GM19099 (cell line): ENCODE data around the gene TDO2.

Source experiments
- POLR2A ChIP-seq: IDR thresholded peaks from 3 replicates; pipeline ENCODE4 v1.6.1; 2011; ENCODE audit warnings: low read depth; ENCODE audit not compliant: insufficient read length; ENCODE audit errors: extremely low read depth

Gene TDO2

DNA sequence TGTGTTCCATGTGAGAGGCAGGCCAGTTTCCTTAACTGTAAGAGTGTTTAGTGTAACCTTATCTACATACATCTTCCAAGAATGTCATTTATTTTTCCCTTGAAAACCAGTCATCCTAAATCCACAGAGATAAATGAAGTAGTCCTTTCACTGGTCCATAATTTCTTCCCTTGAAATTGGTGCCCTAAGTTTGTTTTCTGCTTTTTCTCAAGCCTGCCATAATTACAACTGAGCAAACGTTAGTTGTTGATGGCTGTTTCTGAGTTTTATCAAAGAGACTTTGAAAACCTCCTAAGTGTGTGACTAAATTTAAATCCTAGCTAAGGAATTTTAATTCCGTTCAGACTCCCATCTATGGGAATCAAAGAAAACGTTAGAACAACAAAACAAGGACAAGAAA lies 3.6 kb upstream of the TDO2 start:
- TF ChIP-seq POLR2A = no peak

DNA sequence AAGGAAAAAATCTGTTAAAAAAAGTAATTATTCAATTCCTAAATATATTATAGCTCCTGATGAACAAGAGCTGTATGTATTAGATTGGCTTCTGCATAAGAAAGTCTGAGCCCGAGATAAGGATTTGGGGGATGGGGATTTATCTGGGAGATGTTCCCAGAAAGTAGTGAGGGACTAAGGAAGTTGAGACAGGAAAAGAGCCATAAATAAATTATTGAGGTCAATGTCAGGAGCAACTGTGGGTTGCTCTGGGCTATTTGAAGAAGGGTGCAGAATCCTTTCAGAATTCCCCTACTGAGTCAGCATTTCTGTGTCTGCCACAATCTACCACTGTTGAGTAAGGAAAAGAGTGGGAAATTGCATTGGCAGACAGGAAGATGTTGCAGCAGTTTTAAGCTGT lies 3.1 kb upstream of the TDO2 start:
- TF ChIP-seq POLR2A = no peak

DNA sequence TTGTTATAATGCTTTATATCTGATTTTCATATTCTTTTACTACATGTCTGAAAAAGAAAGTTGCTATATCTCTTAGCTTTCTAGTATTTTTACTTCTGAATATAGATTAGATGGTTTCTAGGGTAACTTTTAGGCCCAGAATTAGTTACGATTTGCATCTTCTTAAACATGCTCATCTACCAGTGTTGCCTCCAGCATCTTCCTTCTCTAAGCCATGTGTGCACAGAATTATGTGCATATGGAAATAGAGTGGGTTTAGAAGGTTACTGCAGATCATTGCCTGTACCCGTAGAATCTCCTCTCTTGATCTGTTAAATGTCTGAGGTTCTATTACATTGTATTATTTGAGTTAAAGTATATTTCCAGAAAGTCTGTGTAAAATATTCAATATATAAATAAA lies 2.5 kb upstream of the TDO2 start:
- no peak for TF ChIP-seq POLR2A

DNA sequence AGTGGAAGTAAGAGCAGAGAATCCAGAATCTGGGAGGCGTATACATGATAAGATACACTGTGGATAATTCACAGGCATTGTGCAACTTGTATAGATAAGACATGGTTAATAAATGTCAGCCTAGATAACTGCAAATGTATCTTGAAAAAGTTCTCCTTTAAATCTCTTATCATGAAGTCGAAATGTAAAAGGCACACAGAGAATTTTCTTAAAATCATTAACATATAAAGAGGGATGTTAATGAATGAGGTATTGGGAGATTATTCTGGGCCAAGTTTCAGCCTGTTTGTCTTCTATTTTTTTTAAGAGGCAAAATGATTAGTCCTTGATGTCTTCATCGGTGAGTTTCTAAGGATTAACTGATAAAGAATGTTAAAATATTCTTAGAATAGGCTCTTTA lies 835 bp downstream of the TDO2 start:
- no peak for TF ChIP-seq POLR2A

DNA sequence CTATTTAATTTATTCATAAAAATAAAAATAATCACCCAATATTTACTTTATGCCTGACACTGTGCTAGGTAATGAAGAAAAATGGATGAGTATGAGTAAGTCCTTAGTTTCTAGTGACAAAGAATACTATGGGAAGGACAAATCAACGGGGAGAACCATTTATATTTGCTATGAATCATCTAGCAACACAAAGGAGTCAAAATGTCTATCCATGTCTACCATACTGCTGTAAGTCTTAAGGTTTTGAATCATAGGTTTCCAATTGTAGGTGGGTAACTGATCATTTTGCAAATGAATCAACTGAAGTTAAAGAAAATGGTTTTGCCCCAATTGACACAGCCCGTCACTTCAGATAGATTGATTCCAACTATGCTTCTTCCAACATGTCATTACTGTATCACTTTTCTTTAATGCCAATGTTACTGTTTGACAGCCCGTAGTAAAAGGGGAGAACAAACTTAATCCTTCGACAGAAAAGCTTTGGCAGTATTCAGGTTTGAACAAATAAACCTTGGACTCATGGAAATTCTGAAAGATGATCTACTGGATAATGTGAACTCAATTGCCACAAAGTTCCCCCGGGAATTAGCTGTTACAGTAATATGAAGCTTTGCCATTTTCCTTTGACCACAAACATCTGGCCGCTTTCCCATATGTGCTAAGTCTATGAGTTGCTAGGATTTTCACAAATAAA lies 3.2 kb downstream of the TDO2 start:
- TF ChIP-seq POLR2A = no peak

DNA sequence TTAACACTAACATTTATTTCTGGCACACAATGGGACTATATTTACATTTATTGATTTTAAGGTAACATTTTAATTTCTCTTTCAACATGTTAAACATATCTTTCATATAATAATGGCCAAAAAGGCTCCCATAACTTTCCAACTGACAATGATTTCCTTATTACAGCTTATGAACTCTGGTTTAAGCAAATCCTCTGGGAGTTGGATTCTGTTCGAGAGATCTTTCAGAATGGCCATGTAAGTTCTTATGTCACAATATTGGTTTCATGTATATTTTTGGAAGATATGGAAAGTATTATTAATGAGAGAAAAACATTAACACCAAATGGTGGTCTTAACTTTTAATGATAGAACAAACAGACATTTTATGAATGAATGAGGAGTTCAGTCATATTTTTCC lies 4.1 kb downstream of the TDO2 start:
- TF ChIP-seq POLR2A = no peak

DNA sequence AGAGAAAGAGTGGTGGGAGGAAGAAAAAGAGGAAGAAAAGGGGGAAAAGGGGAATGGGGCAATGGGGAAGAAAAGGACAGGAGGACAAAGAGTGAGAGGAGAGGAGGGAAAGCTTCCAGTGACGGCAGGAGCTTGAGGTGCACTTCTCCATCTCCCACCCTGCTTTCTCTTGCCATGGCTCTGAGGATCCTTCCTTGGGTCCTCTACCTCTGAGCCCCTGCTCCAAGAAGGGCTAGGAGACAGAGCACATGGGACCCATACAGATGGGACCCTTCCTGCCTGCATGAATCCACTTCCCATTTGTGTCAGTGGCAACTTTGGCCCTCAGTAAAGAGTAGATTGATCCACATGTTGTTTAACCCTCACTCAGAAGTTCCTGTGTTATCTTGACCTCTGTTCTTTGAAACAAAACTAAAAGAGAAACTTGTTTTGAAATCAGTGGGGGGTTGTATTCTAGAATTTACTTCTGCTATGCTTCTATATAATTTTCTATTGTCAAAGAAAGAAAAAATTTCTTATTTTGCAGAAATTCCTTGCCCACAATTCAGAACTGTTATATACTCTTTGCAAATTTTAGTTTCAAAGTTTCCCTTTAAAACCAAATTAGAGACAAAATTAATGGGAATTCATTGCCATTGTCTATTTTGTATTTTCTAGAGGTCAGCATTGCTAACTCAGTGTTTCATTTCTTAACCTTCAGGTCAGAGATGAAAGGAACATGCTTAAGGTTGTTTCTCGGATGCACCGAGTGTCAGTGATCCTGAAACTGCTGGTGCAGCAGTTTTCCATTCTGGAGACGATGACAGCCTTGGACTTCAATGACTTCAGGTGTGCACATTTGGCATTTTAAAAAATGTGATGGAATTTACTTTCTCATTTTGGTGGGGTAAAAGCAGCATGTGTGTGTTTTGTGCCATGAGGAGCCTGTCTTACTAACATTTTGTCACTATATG lies 5.0 kb downstream of the TDO2 start:
- no peak for TF ChIP-seq POLR2A

DNA sequence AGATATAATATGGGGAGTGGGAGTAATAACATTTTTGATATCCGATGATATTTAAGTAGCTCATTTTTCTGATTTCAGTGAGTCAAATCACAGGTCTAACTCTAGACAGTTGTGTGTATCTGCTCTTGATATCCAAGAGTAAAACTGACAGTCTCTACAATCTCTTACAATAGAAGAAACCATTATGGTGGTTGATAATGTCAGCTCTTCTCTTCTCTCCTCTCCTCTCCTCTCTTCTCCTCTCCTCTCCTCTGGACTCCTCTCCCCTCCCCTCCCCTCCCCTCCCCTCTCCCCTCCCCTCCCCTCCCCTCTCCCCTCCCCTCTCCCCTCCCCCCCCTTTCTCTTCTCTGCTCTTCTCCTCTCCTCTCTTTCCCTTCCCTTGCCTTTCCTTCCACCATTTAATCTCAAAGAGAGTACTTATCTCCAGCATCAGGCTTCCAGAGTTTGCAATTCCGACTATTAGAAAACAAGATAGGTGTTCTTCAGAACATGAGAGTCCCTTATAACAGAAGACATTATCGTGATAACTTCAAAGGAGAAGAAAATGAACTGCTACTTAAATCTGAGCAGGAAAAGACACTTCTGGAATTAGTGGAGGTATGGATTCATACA lies 6.2 kb downstream of the TDO2 start:
- no peak for TF ChIP-seq POLR2A

DNA sequence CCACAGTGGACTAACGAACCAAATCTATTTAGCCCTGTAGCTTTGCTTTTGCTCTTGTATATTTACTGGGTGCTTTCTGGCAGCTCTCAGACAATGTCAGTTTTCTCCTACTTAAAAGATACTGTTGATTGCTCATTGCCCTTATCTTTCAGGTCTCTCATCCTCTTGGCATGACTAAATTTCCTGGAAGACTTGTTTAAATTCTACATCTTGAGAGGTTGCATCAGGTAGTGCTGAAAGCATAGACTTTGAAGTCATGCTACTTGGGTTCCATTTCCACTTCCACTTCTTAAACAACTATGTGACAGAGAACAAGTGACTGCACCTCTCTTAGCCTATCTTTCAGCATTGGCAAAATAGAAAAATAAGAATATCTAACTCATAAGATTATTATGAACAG lies 8.4 kb downstream of the TDO2 start:
- TF ChIP-seq POLR2A = no peak

DNA sequence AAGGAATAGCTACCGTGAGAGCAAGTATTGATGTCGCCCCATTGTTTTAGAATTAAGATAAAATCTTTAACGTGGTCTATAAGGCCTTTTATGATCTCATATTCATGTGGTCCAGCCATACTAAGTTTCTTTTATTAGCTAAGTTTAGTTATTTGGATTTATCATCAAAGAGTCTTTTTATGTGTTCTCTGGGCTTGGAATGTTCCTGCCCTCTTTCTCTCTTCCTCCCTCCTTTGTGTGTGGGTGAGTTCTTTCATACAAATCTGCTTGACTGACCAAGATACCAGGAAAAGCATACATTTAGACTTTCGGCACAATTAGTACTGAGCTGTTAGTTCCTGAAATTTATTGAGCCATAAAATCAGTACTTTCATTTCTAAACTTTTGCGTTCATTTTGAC lies 11.3 kb downstream of the TDO2 start:
- no peak for TF ChIP-seq POLR2A

DNA sequence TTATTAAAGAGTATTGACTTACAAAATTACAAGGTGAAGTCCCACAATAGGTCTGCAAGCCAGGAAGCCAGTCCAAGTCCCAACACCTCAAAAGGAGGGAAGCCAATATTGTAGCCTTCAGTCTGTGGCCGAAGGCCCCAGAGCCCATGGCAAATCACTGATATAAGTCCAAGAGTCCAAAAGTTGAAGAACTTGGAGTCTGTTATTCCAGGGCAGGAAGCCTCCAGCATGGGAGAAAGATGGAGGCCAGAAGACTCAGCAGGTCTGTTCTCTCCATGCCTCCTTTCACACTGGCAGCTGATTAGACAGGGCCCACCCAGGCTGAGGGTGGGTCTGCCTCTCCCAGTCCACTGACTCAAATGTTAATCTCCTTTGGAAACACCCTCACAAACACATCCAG lies 18.1 kb downstream of the TDO2 start:
- no peak for TF ChIP-seq POLR2A

DNA sequence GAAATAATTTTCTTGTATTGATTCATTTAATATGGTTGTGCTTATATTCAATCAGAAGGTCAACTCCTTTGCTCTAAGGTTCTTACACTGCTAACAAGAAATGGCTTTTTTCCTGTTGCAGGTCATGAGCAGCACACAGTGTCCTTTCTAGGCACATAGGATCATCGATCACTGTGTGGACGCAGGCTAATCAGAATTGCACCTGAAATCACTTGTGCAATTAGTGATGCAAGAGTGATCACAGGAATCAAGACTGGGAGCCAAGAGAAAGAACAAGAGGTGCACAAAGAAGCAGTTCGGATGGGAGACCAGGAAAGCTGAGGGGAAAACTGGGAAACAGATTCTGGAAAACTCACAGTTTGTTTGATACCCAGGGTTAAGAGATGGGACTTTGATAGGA lies 21.1 kb downstream of the TDO2 start:
- no peak for TF ChIP-seq POLR2A

DNA sequence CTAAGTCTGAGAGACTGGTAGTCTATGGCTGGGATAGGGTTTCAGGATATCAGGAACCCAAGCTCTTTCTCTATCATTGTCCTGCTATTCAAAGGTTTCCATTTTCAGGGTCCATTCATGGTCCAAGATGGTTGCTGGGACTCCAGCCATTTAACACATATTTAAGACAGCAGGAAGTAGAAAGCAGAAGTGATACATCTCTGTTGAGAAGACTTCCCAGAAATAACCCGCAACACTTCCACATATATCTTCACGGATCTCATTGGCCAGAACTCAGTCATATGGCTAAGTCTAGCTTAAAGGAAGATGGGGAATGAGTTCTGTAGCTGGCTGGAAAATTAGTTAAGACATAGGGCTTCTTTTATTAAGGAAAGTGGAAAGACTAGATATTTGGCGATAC lies 26.3 kb downstream of the TDO2 start:
- no peak for TF ChIP-seq POLR2A

DNA sequence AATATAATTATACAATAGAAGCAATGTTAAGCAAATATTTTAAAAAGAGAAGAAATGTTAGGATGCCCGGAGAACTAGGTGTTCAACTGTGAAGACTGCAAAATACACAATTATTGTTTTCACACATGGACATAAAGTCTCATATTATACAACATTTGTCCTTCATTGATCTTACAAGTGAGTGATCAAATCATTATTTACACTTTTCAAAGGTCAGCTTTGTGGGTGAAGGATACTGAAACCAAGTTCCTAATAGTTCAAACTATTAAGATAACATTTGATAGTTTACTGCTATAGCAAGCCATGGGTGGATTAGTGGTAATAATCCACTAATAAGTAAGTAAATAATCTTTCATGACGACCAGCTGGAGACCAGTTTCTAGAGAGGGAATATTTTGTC lies 26.8 kb downstream of the TDO2 start:
- TF ChIP-seq POLR2A = no peak

DNA sequence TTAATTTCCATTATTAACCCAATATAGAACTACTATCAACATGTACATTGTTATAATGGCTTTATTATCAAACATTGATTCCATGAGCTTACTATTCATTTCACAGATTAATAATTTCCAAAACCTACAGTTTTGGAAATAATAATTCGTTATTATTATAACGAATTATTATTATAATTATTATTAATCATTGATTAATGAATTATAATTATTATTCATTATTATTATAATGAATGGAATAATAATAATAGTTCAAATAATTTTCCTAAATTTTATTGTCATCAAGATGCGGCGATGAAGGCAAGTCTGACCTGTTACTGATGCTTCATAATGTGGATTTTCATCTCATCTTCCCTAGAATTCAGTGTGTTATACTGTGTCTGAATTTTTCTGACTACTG lies 28.1 kb downstream of the TDO2 start:
- TF ChIP-seq POLR2A = no peak
